ENCODE results near the gene VHLL.

Gene VHLL

GRCh38 chr1:156291226-156292061 lies 7.7 kb downstream of the VHLL start:
- no peak for DNase-seq (ENCODE audit: low read depth in 2 of 3, low spot score in 2 of 3)

GRCh38 chr1:156289857-156290256 lies 9.2 kb downstream of the VHLL start:
- DNase-seq (ENCODE audit: low read depth in 2 of 3, low spot score in 2 of 3): no peak

- no peak for DNase-seq (ENCODE audit: low read depth in 2 of 3, low spot score in 2 of 3)
These were observed 13.0 kb downstream of the VHLL start for GRCh38 chr1:156286061-156286460.

GRCh38 chr1:156285437-156285836 lies 13.7 kb downstream of the VHLL start:
- DNase-seq (ENCODE audit: low read depth in 2 of 3, low spot score in 2 of 3): no peak

GRCh38 chr1:156284757-156285156 lies 14.3 kb downstream of the VHLL start:
- DNase-seq (ENCODE audit: low read depth in 2 of 3, low spot score in 2 of 3): no peak

- DNase-seq (ENCODE audit: low read depth in 2 of 3, low spot score in 2 of 3): no peak
These were observed 15.0 kb downstream of the VHLL start, which contains the start of gene TMEM79 for GRCh38 chr1:156284112-156284511. TSS of gene TMEM79 (plus strand) at chr1:156284325. CDS start at chr1:156285227, 902 bp downstream.

GRCh38 chr1:156283521-156283920 lies 15.6 kb downstream of the VHLL start:
- no peak for DNase-seq (ENCODE audit: low read depth in 2 of 3, low spot score in 2 of 3)

- peak; percentile 83 to 89 (median 86) for DNase-seq (ENCODE audit: low read depth in 2 of 3, low spot score in 2 of 3)
These were observed 16.5 kb downstream of the VHLL start, which contains the start of gene SMG5 for GRCh38 chr1:156282479-156283222. TSS of gene SMG5 (minus strand) at chr1:156282825. CDS start at chr1:156282680, 145 bp downstream.

- no peak for DNase-seq (ENCODE audit: low read depth in 2 of 3, low spot score in 2 of 3)
These were observed 17.2 kb downstream of the VHLL start for GRCh38 chr1:156281693-156282478.

GRCh38 chr1:156281281-156281680 lies 17.8 kb downstream of the VHLL start:
- DNase-seq (ENCODE audit: low read depth in 2 of 3, low spot score in 2 of 3): peak in 1 of 3 experiments; percentile 18

GRCh38 chr1:156279837-156280236 lies 19.3 kb downstream of the VHLL start:
- DNase-seq (ENCODE audit: low read depth in 2 of 3, low spot score in 2 of 3): no peak

GRCh38 chr1:156276966-156277381 lies 22.1 kb downstream of the VHLL start:
- DNase-seq (ENCODE audit: low read depth in 2 of 3, low spot score in 2 of 3): no peak

GRCh38 chr1:156276532-156276931 lies 22.6 kb downstream of the VHLL start:
- DNase-seq (ENCODE audit: low read depth in 2 of 3, low spot score in 2 of 3): no peak

- no peak for DNase-seq (ENCODE audit: low read depth in 2 of 3, low spot score in 2 of 3)
These were observed 28.8 kb downstream of the VHLL start for GRCh38 chr1:156270314-156270713.

- DNase-seq (ENCODE audit: low read depth in 2 of 3, low spot score in 2 of 3): no peak
These were observed 30.8 kb downstream of the VHLL start for GRCh38 chr1:156268336-156268735.

- no peak for DNase-seq (ENCODE audit: low read depth in 2 of 3, low spot score in 2 of 3)
These were observed 33.1 kb downstream of the VHLL start for GRCh38 chr1:156266051-156266450.

- no peak for DNase-seq (ENCODE audit: low read depth in 2 of 3, low spot score in 2 of 3)
These were observed 35.8 kb downstream of the VHLL start for GRCh38 chr1:156263288-156263655.

- DNase-seq (ENCODE audit: low read depth in 2 of 3, low spot score in 2 of 3): no peak
These were observed 36.4 kb downstream of the VHLL start for GRCh38 chr1:156262461-156263287.

GRCh38 chr1:156260896-156261295 lies 38.2 kb downstream of the VHLL start:
- no peak for DNase-seq (ENCODE audit: low read depth in 2 of 3, low spot score in 2 of 3)

- no peak for DNase-seq (ENCODE audit: low read depth in 2 of 3, low spot score in 2 of 3)
These were observed 39.3 kb downstream of the VHLL start for GRCh38 chr1:156259805-156260204.
